HG03565 (cell line): Measurements from ENCODE around the gene SYT6.

Experiments
- ATAC-seq: cut with Tn5 transposase; IDR thresholded peaks from one replicate; pipeline ENCODE4 v1.9.1; 2021; ENCODE audit warnings: mild to moderate bottlenecking, moderate library complexity; ENCODE audit not compliant: unreplicated experiment

SYT6 gene

GRCh38 chr1:114154963-114155322 lies 1.3 kb upstream of the SYT6 start:
- no peak for ATAC-seq

DNA sequence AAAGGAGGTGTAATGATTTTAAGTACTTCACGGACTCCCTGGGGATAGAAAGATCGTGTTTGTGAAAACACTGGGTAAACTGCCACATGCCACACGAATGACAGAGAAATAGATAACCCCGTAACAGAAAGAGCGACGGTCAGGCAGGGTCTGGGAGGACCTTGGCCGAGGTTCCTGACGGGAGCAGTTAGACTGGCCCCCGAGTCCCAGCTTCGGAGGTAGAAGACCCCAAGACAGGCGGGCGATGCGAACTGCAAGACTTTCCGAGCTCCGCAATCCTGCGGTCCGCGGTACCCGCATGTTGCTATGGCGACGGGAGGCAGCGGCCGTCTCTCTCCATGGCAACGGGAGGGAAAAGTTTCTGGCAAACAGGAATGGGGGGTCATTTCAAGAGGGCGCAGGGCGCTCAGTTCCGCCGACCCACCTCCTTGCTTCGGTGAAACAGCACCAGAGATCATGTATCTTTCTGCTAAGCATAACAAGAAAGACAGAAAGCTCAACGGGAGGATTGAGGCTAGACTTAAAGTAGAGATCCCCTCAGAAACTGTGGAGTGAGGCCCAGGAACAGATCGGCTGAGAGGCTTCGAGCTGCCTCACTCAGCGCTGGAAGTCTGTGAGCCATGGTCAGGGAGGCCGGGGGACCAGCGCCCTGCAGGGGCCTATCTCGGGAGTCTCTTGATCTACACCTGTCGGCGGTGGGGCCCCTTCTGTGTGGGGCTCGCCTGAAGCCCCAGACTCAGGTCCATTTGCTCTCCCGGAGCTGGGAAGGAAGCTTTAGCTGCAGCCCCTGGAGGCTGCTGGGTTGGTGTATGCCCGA lies 685 bp upstream of the SYT6 start:
- no peak for ATAC-seq

GRCh38 chr1:114152508-114153260 lies 985 bp downstream of the SYT6 start:
- ATAC-seq: no peak

DNA sequence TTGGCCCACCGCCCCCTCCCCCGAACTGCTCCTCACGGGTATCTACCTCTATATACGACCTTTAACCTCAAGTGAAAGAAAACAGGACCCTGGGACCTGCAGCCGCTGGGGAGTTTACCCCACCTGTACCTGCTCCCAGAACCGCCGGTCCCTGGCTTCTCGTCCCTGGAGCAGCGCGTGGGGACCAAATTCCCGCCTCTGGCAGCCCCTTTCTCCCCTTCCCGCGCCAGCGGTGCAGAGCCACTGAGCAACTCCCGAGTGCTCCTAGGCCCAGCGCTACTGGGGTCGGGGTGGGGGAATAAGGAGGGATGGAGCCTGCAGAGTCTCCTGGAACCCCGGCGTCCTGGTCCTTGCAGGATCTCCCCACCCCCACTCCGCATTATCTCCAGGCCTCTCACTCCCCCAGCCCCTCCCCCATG lies 1.6 kb downstream of the SYT6 start:
- no peak for ATAC-seq

- ATAC-seq: no peak
These were observed 3.7 kb downstream of the SYT6 start for GRCh38 chr1:114150016-114150415.

DNA sequence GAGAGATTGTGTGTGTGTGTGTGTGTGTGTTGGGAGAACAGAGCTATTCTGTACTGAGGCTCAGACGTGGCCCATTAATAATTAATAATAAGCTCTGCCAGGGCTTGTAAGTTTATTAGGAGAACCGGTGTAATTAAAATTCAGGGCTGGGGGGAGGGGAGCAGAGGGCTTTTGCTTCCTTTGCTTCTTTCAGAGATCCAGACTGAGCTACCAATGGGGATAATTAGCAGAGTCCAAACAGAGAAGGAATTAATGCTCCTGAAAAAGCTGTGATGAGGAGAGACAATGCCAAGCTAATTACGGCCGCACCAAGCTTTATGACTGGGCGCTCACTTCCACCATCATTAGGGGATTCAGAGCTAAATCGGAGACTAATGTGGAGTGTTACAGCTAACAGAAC lies 4.5 kb downstream of the SYT6 start:
- no peak for ATAC-seq

DNA sequence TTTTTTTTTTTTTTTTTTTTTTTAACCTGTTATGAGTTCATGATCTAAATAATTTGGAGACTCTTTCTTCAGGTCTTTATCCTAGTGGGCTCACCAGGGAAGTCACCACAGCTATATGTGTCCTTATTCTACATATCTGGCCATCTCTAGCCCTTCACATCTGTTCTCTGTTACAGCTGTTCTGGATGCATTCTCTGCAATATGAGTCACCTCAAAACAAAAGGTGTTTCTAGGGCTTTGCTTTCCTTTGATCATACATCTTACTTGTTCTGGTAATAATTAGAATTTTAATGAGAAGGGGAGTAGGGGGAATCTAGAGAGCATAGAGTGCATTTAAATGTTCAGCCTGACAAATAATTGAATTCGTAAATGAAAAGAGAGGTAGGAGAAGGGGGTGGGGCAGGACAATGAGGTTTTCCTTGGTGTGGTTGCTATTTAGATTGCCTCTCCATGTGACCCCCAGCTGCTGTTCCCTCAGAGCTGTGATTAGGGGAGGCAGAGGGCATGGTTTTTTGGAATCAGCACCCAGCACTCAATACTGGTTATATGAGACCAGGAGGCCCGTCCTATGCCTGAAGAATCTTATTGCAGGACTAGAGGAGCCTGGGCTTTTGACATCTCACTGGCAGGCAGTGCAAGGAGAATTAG lies 8.0 kb downstream of the SYT6 start:
- ATAC-seq: no peak

DNA sequence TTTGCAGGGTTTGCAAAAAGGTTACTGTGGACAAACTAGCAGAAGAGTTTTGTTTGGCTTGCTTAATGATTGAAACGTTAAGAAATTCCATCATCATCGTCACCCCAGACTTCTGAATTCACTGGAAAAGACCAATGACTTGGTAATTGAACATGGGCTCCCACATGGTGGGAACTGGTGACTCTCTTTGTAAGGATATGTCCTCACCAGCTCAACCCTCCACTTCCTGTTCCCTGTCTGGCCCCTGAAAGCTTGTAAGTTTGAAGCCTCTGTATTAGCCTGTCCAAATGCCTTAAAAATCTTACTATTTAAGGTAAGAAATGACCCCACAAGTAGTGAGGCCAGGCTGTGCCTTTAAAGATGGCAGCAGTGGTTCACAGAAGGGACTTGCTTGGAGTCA lies 9.7 kb downstream of the SYT6 start:
- ATAC-seq: no peak

- ATAC-seq: no peak
These were observed 14.1 kb downstream of the SYT6 start for GRCh38 chr1:114139540-114139939.

GRCh38 chr1:114137497-114137896 lies 16.2 kb downstream of the SYT6 start:
- no peak for ATAC-seq

- no peak for ATAC-seq
These were observed 17.9 kb downstream of the SYT6 start for GRCh38 chr1:114135786-114136185.

DNA sequence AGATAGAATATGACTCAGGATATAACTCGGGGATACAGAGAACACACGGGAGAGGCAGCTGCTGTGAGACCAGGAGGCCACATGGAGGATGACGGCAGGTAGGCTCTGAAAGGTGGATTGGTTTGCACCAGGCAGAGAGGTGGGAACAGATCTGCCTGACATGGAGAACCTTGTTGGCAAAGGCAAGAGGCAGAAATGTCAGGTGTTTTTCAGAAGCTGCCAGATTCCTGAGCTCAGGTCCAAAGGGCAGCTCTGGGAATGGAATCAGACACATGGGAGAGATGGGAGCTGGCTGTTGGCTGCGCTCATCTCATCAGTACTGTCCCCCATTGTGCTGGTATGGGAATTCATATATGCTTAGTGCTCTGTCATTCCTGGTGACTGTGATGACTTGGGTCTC lies 19.2 kb downstream of the SYT6 start:
- no peak for ATAC-seq

DNA sequence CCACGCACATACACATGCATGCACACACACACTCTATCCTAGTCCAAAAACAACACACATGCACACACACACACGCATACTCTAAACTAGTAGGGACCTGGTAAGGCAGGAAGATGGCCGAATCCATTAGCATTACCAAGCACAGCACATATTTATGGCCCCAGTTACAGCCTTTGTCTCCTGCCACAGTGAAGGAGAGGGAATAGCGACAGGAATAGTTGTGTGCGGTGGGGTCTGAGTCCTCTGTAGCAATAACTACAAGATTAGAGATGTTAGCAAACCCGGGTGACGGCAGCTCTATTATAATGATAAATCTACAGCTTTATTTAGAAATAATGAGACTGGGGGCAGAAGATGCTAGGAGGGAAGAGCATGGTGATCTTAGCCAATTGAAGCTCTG lies 20.5 kb downstream of the SYT6 start:
- ATAC-seq: no peak

GRCh38 chr1:114131526-114132220 lies 22.0 kb downstream of the SYT6 start:
- ATAC-seq: no peak

GRCh38 chr1:114130846-114131525 lies 22.7 kb downstream of the SYT6 start:
- ATAC-seq: no peak

DNA sequence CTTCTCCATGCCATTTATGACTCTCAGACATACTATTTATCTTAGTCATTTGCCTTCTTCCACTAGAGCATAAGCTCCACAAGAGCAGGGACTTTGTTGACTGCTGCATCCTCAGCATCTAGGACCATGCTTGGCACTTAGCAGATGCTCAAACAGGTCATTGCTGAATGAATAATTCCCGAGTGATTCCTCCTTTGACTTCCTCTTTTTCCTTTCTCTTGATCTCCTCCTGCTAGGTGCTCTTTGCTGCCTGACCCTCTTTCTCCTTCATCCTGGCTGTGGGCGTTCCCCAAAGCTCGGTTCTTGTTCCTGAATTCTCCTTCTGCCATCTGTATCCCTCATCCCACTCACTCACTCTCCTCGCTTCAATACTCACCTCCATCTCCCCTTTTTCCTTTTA lies 23.5 kb downstream of the SYT6 start:
- ATAC-seq: no peak

- ATAC-seq: no peak
These were observed 25.4 kb downstream of the SYT6 start for GRCh38 chr1:114128293-114128692.

DNA sequence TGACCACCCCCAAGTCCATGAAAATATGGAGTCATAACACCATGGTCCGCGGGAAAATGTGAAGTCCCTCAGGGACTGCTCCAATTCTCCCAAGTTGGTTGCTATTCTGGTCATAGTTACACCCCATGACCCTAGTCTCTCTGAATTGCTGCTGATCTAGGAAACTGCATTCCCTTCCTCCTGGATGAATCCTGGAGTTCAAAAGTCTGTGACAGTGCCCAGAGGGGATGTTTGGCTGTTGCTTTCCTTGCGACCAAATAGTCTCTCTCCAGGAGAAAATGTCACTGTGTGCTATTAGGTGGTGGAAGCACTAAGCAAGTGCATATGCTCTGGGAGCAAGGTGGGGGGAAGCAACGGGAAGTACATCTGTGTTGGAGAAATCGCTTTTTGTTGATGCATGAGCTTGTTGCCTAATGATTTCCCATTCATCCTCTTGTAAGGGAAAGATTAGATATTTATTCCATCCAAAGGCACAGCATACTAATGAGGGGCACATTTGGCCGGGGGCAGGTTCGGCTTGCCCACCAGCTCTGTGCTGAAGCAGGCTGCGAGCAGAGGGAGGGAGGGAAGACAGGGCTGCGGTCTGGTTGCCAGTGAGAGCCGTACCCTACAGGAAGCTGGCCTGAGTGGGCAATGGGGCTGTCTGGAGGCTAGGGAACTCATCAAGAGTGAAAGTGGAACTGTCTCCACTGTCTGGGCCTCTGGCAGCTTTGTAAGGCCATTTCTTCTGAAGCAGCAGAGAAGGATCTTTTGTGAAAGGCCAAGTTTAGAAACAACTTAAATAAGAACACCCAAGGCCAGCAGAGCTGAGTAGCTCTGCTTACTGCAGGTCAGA lies 27.2 kb downstream of the SYT6 start:
- ATAC-seq: peak; percentile 61

DNA sequence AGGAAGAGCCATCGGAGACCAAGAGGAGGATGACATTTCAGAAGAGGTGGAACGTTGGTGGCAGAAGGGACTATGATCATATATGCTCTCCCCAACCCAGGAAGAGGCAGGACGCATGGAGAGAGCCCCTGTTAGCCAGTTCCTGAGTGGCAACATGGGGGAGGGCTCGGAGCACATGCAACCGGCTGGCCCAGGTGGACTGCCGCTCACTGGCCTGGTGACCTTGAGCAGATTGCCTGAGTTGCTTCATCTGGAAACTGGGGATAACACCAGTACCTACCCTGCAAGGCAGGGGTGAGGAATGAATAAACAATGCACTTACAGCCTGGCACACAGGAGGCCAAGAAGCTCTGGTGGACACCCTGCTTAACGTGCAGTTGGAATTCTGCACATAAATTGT lies 29.0 kb downstream of the SYT6 start:
- ATAC-seq: no peak
